Stimulated activated CD4-positive, alpha-beta T cell treated with anti-CD3 and anti-CD28 coated beads, Interleukin-4, amount 100 ng/mL, for 24 hours (primary cell): ENCODE results near the gene COL6A2.
"Not testable (repeated sequence)": the region's sequence is repeated elsewhere in the genome, so short reads cannot be mapped to it uniquely, and the experiment has no call there.

Source experiments
- DNase-seq: peaks from one replicate; pipeline ENCODE4 v3.0.0-alpha.2; 2020

COL6A2 gene

DNA sequence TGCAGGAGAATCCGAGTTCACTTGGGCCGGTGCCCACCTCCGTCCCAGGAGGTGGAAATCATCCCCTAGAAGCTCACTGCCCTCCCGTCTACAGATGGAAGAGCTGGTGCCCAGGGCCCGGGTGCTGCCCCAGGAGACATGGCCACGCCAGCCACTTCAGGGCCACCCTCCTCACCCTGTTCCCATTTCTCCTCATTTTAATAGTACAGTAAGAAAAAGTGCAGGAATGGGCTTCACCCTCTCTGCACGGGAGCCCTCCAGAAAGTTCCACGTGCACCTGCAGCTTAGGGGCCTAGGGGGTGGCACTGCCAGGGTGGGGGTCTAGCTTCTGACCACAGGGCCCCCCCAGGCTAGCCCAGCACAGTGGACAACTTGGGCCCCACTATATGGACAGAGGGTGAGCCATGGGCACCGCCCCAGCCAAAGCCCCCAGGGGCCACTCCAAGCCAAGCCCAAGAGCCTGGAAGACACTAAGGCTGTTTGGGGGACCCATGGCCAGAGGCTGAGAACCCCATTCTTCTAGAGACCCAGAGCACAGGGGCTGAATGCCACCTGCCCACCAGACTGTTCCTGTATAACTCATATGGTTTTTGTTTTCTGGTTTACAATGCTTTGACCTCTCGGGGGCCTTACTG lies 60.9 kb downstream of the COL6A2 start:
- DNase-seq, result no peak

DNA sequence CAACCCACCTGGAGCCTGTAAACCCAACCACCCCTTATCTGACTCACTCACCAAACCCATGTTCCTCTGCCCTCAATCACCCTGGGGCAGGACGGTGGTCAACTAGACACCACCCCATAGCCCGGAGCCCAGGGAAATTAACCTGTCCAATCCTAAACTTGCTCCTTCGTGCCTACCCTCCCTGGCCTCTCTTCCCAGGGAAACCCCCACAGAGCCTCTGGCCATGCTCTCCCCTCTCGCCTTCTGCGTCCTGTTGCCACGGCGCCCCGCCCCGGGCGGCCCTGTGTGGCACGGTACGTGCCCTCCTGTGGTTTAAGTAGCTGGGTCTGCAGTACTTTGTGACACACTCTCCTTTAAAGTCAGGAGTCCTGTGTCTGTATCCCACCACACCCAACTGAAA lies 61.5 kb downstream of the COL6A2 start:
- DNase-seq, result no peak

DNA sequence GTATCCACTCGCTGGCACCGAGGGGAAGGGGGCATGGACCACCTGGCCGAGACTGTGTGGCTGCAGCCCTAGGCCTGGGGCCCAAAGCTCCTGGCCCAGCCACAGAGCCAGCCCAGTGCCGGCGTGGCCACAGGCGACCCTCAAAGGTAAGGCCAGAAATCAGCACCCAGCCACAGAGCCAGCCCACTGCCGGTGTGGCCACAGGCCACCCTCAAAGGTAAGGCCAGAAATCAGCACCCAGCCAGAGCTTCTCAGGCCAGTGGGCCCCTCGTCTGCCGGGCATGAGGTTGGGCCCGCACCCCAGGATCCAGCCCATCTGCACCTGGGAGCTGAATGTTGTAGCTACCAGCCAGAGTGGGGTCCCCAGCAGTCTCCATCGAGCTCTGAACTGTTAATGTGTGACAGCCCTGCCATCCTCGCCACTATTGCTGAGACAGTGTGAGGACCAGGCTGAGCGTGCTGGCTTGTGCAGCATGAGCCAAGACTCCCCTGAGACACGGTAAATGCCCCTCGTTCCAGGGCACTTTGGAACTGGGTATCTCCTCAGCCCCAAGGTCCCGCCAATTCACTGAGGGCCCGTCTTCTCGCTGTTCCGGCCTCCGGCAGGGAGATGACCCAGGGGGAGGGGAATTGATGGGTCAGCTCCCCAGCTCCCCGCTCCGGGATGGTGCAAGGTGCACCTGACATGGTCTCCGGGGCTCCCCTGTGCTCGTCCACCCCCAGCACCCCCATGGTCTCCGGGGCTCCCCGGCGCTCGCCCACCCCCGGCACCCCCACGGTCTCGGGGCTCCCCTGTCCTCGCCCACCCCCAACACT lies 62.1 kb downstream of the COL6A2 start:
- no peak for DNase-seq

DNA sequence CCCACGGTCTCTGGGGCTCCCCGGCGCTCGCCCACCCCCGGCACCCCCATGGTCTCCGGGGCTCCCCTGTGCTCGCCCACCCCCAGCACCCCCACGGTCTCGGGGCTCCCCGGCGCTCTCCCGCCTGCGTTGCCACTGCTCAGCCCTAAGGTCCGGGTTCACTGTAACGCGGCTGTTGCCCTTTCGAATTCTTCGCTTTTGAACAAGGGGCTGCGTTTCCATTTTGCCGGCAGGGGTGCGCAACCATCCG lies 62.7 kb downstream of the COL6A2 start:
- DNase-seq, result no peak

DNA sequence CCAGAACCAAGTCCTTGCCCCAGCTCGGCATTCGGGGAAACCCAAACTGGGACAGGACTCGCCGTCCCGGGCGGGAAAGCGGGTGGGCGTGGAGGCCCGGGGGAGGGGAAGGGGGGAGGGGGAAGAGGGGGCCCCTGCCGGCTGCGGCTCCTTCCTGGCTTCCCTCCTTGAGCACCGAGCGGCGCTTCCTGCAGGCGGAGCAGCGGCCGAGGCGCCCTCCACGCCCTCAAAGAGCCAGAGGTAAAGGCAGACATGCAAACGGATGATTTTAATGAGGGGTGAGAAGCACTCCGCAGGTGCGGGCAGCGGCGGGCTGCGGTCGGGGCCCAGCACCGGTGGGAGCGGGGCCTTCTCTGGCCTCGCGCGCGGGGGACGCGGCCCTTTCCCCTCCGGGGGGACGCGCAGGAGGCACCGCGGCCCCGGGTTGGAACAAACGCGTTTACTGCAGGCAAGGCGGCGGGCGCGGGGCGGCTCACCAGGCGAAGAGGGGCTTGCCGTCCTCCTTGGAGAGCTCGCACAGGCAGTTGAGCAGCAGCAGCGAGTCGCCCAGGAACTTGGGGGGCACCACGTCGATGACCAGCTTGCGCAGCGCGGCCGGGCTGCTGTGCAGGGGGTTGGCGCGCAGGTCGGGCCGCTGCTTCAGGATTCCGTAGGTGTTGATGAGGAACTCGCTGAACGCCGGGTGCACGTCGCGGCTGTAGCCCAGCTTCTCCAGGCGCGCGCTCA lies 63.2 kb downstream of the COL6A2 start:
- DNase-seq, result no peak

DNA sequence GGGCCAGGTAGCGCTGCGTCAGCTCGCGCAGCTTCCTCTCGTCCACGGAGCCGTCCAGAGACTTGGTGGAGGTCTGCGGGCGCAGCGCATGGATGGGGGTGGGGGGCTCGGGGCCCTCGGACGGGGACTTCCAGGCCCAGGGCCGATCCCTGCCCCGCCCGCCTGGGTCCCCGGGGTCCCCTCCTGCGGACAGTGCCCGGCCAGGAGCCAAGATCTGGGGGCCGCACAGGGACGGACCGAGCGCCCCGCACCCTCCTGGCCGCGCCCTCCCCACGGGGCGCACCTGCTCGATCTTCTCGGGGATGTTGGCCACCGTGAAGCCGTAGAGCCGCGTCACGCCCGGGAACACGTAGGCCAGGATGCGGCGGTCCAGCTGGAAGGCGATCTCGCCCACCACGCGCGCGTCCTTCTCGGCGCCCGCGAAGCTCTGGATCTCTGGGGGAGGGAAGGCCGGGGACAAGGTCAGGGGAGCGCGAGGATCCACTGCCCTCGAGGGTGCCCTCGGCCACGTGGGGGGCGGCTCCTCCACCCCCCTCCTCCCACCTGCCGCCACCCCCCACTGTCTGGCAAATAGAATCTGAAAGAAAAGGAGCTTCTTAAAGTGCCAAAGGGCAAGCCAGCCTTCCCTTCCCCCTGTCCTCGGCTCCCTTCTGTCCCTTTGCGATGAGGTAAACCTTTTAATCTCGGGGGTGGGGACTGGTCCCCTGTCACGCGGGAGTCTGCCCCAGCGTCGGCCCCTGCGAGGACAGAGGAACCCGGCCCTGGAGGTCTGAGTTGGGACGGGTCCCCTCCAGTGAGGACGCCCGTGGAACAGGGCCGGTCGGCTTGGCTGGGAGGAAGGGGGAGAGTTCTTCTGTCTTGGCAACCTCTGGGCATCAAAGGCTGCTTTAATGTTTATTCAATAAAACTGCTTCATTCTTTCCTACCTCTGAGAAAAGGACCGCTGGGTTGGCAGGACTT lies 64.0 kb downstream of the COL6A2 start:
- no peak for DNase-seq

DNA sequence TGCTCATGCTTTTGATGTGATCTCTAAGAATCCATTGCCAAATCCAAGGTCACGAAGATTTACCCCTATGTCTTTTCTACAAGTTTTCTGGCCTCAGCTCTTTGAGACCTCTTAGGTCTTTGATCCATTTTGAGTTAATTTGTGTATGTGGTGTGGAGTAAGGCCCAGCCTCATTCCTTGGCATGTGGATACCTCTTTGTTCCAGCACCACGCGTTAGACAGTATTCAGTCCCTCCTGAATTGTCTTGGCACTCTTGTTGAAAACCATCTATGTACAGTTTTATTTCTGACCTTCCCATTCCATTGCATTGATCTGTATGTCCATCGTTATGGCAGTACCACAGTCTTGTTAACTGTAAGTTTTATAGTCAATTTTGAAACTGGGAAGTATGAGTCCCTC lies 65.5 kb downstream of the COL6A2 start:
- no peak for DNase-seq

DNA sequence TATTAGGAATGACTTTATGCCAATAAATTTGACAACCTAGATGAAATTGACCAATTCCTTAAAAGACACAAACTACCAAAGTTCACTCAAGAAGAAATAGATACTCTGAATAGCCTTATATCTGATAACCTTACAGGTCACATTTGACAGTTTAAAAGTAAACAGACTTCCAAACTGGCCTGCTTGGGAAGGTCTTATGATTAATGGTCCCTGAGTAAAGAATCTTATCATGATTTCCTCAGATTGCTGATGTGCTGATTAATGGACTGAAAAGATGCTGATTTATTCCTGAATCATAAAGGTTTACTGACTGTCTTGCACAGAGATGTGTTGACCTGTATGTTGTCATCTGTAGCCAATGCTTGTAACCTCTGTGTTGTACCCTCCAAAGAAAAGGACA lies 67.2 kb downstream of the COL6A2 start:
- DNase-seq, result no peak

DNA sequence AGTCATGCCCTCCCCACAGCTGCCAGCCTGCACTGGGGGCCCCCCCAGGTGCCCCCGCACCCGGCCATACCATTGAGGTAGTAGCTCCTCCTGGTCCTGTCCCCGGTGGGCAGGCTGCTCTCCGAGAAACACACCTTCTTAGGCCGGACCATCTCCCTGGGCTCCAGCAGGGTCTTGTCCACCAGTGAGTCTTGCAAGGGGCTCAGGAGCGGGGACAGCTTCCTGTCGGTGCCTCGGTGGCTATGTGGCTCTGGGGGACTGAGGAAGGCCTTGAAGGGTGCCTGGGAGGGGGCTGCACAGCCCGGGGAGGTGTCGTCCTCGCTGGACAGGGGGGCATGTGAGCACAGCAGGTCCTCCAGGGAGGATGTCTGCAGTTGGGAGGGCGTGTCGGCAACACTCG lies 70.3 kb downstream of the COL6A2 start:
- no peak for DNase-seq

DNA sequence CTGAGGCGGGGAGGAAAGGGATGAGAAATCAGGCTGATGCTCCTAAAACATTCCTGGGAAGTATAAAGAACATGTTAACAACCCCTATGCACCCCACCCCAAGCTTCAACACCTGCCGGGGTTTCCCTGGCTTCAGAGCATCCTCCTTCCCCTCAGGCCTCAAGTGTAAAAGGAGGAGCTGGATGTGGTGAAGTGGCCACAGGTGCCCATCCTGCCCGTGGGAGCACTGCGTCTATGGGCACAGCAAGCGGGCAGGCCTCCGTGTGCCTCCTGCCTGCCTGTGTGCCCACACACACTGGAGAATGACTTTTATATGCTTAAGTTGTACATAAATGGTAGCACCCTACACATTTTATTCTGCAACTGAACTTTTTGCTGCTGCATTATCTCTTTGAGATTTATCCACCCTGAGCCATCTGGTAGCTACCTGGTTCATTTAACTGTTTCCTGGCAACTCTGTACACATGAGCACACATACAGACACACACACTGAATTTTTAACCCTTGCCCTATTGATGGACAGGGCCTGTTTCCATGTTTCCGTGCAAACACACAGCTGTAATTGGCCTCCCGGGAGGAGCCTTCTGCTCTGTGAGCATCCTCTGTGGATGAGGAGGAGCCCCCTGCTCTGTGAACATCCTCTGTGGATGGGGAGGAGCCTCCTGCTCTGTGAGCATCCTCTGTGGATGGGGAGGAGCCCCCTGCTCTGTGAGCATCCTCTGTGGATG lies 70.9 kb downstream of the COL6A2 start:
- no peak for DNase-seq

DNA sequence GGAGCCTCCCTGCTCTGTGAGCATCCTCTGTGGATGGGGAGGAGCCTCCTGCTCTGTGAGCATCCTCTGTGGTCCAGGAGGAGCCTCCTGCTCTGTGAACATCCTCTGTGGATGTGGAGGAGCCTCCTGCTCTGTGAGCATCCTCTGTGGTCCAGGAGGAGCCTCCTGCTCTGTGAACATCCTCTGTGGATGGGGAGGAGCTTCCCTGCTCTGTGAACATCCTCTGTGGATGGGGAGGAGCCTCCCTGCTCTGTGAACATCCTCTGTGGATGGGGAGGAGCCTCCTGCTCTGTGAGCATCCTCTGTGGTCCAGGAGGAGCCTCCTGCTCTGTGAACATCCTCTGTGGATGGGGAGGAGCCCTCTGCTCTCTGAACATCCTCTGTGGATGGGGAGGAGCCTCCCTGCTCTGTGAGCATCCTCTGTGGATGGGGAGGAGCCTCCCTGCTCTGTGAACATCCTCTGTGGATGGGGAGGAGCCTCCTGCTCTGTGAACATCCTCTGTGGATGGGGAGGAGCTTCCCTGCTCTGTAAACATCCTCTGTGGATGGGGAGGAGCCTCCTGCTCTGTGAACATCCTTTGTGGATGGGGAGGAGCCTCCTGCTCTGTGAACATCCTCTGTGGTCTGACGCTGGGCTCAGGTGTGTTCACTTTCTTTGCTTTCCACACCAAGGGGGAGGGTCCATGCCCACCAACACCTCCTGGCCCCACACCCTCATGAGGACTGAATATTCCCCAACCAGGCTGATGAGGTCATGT lies 72.7 kb downstream of the COL6A2 start:
- DNase-seq, result not testable (repeated sequence)

DNA sequence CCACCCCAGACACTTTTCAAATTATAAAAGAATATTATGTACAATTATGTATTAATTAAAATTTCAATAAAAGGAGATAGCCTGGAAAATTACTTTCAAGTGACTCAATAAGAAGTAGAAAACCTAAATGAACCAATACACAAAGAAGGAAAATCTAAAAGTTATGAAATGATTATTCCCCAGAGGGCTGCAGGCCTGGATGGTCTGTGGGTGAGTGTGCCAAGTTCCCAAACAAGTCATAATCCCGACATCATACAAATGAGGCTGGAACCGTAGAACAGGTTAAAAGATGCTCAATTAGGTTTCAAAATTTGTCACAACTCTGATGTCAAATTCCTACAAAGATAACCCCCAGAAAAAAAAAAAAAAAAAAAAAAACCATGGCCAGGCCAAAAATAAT lies 73.7 kb downstream of the COL6A2 start:
- no peak for DNase-seq

DNA sequence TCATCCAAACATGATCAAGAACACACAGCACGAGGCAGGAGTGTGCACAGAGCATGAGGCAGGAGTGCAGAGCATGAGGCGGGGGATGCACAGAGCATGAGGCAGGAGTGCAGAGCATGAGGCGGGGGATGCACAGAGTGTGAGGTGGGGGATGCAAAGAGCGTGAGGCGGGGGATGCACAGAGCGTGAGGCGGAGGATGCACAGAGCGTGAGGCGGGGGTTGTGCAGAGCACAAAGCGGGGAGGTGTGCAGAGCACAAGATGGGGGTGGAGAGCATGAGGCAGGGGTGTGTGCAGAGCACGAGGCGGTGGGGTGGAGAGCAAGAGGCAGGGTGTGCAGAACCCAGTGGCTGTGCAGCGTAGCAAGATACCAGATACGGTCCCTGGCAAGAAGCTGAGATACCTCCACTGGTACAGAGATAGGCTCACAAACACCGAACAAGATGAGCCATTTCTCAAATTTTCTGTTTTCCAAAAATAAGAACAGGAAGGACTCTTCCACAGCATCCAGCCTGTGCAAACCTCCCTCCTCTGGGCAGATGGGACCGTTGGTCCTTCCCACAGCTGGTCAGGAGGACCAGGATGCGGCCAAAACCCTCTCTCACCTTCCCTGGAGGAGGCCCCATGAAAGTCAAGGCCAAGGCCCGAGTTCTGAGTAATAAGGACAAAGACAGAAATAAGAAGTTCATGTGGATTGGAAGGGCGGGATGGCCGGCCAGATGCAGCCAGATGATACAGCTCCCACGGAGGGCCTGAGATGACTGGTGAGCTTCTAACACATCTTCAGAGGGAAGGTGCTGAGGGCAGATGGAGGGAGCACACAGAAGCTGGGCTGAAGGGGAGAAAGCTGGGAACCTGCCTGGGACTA lies 74.3 kb downstream of the COL6A2 start:
- DNase-seq, result no peak

DNA sequence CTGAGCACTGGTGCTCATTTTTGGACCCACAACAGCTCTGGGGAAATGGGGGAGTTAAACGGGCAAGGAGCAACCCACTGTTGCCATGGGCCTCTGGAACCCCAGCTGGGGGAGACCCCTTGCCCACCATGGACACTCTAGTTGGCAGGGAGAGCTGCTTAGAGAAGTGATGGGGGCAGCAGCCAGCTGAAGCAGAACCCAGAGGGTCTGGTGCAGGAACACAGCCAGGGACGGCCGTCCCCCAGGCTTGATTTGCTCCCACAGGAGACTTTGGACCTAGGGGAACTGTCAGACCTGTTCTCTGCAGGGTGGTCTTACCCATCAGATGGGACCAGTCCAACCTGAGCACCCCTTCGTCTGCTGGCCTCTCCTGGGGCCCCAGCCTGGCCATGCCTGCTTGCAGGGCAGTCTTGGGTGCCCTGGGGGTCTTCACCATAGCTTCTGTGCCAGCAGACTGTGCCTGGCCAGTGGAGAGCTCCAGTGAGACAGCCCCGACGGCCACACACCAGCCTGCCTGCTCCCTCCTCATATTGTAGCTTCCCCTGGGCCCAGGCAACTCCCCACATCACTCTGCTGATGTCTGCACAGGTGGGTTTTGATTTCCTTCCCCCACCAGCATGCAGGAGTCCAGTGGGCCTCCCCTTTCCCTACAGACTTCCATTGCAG lies 75.1 kb downstream of the COL6A2 start:
- DNase-seq, result no peak

DNA sequence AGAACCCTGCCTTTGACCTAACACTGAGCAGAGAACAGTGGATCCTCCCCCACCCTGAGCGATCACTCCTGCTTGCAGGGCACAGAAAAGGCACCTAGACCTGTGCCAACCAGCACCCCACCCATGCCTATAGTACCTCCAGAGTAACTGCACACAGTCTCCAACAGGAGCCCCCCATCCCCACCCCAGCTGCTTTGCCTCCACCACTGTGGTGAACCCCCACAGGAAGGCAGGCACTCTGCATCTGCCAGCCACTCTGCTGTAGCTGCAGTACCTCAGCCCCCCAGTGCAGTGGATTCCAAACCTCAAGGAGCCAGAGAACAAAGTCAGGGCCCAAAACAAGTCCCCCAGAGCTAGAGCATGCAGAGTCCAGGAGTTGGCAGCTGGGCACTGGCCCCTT lies 75.7 kb downstream of the COL6A2 start:
- no peak for DNase-seq

DNA sequence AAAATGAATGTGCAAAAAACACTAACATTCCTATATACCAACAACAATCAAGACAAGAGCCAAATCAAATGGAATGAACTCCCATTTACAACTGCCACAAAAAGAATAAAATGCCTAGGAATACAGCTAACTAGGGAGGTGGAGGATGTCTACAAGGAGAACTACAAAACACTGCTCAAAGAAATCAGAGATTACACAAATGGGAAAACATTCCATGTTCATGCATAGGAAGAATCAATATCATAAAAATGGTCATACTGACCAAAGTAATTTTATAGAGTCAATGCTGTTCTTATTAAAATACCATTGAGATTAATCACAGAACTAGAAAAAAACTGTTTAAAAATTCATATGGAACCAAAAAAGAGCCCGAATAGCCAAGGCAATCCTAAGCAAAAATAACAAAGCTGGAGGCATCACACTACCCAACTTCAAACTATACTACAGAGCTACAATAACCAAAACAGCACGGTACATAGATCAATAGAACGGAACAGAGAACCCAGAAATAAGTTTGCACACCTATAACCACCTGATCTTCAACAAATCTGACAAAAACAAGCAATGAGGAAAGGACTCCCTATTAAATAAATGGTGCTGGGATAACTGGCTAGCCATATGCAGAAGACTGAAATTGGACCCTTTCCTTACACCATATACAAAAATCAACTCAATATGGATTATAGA lies 78.7 kb downstream of the COL6A2 start:
- DNase-seq, result not testable (repeated sequence)

DNA sequence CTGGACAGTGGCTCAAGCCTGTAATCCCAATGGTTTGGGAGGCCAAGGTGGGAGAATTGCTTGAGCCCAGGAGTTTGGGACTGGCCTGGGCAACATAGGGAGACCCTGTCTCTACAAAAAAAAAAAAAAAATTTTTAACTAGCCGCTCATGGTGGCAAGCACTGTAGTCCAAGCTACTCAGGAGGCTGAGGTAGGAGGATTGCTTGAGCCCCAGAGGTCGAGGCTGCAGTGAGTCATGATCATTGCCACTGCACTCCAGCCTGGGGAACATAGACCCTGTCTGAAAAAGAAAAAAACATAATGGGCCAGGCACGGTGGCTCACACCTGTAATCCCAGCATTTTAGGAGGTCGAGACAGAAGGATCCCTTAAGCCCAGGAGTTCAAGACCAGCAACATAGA lies 81.0 kb downstream of the COL6A2 start:
- DNase-seq, result no peak
